ENCODE measurements around the gene RAB13. TPM values are rescaled to one million over a fixed set of nuclear protein-coding genes. Genes with fewer than 3 reads are reported as not detected.

The RAB13 gene
- total RNA-seq = 86.1 and 104 TPM in 2 replicates

GRCh38 chr1:153985941-153986761 is at the start of gene RAB13:
TSS of gene RAB13 (minus strand) at chr1:153986339. CDS start at chr1:153986236, 103 bp downstream.

GRCh38 chr1:153990468-153991150 is 4.5 kb upstream of the RAB13 start, which contains the start of gene RPS27:
TSS of gene RPS27 (plus strand) at chr1:153990762. CDS start at chr1:153990797, 35 bp downstream.

GRCh38 chr1:153977250-153978240 is 8.6 kb downstream of the RAB13 start, which contains the start of gene JTB:
TSS of gene JTB (minus strand) at chr1:153977674. CDS start at chr1:153977252, 422 bp downstream.

GRCh38 chr1:153967107-153967999 is 18.8 kb downstream of the RAB13 start, which contains the start of gene CREB3L4:
TSS of gene CREB3L4 (plus strand) at chr1:153967902. CDS start at chr1:153968526, 624 bp downstream.

GRCh38 chr1:153963030-153963849 is 22.9 kb downstream of the RAB13 start, which contains the start of gene SLC39A1:
TSS of gene SLC39A1 (minus strand) at chr1:153963537. CDS start at chr1:153962715, 822 bp downstream.

GRCh38 chr1:153958111-153958960 is 27.8 kb downstream of the RAB13 start, which contains the start of gene CRTC2:
TSS of gene CRTC2 (minus strand) at chr1:153958612. CDS start at chr1:153958497, 115 bp downstream.

GRCh38 chr1:153946622-153947241 is 39.4 kb downstream of the RAB13 start, which contains the start of gene DENND4B:
TSS of gene DENND4B (minus strand) at chr1:153946718. CDS start at chr1:153944374, 2,344 bp downstream.

Other genes starting within 250 kb of the RAB13 start
- gene SLC27A3, start 210.9 kb downstream of the RAB13 start, total RNA-seq = 4.5 and 4.8 TPM in 2 replicates
- gene GATAD2B, start 63.4 kb downstream of the RAB13 start, total RNA-seq = 3.6 and 8.0 TPM in 2 replicates
- 24.3 and 37.8 TPM in 2 replicates for gene DENND4B, start 39.6 kb downstream of the RAB13 start, total RNA-seq
- gene CRTC2, start 27.7 kb downstream of the RAB13 start, total RNA-seq = 3.9 and 5.4 TPM in 2 replicates
- gene SLC39A1, start 22.8 kb downstream of the RAB13 start, total RNA-seq = 112 and 126 TPM in 2 replicates
- 4.8 and 5.6 TPM in 2 replicates for gene CREB3L4, start 18.4 kb downstream of the RAB13 start, total RNA-seq
- gene JTB, start 8.7 kb downstream of the RAB13 start, total RNA-seq = 106 and 178 TPM in 2 replicates
- gene RPS27, start 4.4 kb upstream of the RAB13 start, total RNA-seq = 272 and 781 TPM in 2 replicates
- gene NUP210L, start 168.7 kb upstream of the RAB13 start, total RNA-seq = under 0.01 and 0.05 TPM in 2 replicates
- gene TPM3, start 205.8 kb upstream of the RAB13 start, total RNA-seq = 382 and 1,181 TPM in 2 replicates
- gene CFAP141, start 220.0 kb upstream of the RAB13 start, total RNA-seq = not detected in 2 replicates
- 46.3 and 122 TPM in 2 replicates for gene UBAP2L, start 234.6 kb upstream of the RAB13 start, total RNA-seq